Lower leg skin (tissue), 3 donors: Measurements from ENCODE around the gene TRIP11.

Experiments
- CTCF ChIP-seq, 3 donors: fragments of 450-650 bp; IDR thresholded peaks; one replicate each; pipeline ENCODE4 v1.5.1; 2016; ENCODE audit warnings: antibody characterized with exemption in 3 of 3, mild to moderate bottlenecking in 3 of 3, moderate library complexity in 2 of 3
- POLR2A ChIP-seq, 2 donors: fragments of 450-650 bp; IDR thresholded peaks; one replicate each; pipeline ENCODE4 v1.6.1; 2016 to 2017; ENCODE audit warnings: antibody characterized with exemption in 2 of 2, mild to moderate bottlenecking in 1 of 2, moderate library complexity in 1 of 2

GRCh38 chr14:92005019-92005418, 34.8 kb downstream of the TRIP11 start:
- TF ChIP-seq CTCF (IDR thresholded peaks at IDR 0.05) (no peak), POLR2A (IDR thresholded peaks at IDR 0.05) (no peak)
